Breast epithelium (tissue), 4 donors: ENCODE data around the gene PBX3. TPM values are rescaled to one million over a fixed set of nuclear protein-coding genes. Genes with fewer than 3 reads are reported as not detected.

Experiments
- DNase-seq, 2 donors: peaks; one replicate each; pipeline ENCODE4 v3.0.0-alpha.2; 2019; ENCODE audit warnings: low spot score in 2 of 2
- H3K27ac ChIP-seq, 2 donors: fragments of 200-600 bp; sonication (generic) in 1 of 2; one replicate each; pipeline ENCODE4 v1.5.1; 2016 to 2019; ENCODE audit warnings: mild to moderate bottlenecking in 1 of 2
- H3K27me3 ChIP-seq, 2 donors: fragments of 200-600 bp; sonication (generic) in 1 of 2; one replicate each; pipeline versions ENCODE4 v1.5.1 to v1.6.0; 2017 to 2019; ENCODE audit warnings: control low read depth in 1 of 2, mild to moderate bottlenecking in 1 of 2
- H3K36me3 ChIP-seq: fragments of 200-600 bp; one replicate; pipeline ENCODE4 v1.5.1; 2019
- H3K4me1 ChIP-seq, 2 donors: fragments of 200-600 bp; sonication (generic); one replicate each; pipeline ENCODE4 v1.5.1; 2016 to 2019; ENCODE audit warnings: control low read depth in 1 of 2
- H3K4me3 ChIP-seq, 3 donors: fragments of 200-600 bp; sonication (generic); 1 replicate in 2 of 3; 2 replicates in 1 of 3; pipeline ENCODE4 v1.5.1; 2016 to 2019; ENCODE audit warnings: mild to moderate bottlenecking in 3 of 3, moderate library complexity in 2 of 3
- H3K9me3 ChIP-seq, 2 donors: fragments of 200-600 bp; sonication (generic) in 1 of 2; one replicate each; pipeline ENCODE4 v1.5.1; 2016 to 2019; ENCODE audit warnings: control low read depth in 1 of 2
- POLR2A ChIP-seq: fragments of 450-650 bp; IDR thresholded peaks from one replicate; pipeline ENCODE4 v1.6.1; 2016; ENCODE audit warnings: antibody characterized with exemption, mild to moderate bottlenecking, moderate library complexity
- POLR2AphosphoS5 ChIP-seq, 3 donors: sonication (generic); formaldehyde crosslinking; IDR thresholded peaks; one replicate each; pipeline ENCODE4 v1.6.1; 2017; ENCODE audit warnings: antibody characterized with exemption in 3 of 3
- intact Hi-C: fragments of 100-400 bp; cut with DNase I; formaldehyde crosslinking; loops from one replicate; pipeline ENCODE4 v1.15.1; 2023; ENCODE audit warnings: low total_unique reads
- total RNA-seq, 3 donors: library from RNA; depleted of rRNA; stranded (reverse); fragments of >200 nt; gene quantifications; one replicate each; pipeline ENCODE4 v1.1.0, GENCODE V29; 2016
- TF ChIP-seq, protein P1 (sequence below), 3 donors: fragments of 450-650 bp; IDR thresholded peaks; one replicate each; pipeline ENCODE4 v1.5.1; 2016 to 2017; ENCODE audit warnings: antibody characterized with exemption in 3 of 3, mild to moderate bottlenecking in 3 of 3, moderate library complexity in 3 of 3

The PBX3 gene
- total RNA-seq, 3 donors from 2014 or later = 29.5 to 31.2 (median 29.8) TPM

DNA sequence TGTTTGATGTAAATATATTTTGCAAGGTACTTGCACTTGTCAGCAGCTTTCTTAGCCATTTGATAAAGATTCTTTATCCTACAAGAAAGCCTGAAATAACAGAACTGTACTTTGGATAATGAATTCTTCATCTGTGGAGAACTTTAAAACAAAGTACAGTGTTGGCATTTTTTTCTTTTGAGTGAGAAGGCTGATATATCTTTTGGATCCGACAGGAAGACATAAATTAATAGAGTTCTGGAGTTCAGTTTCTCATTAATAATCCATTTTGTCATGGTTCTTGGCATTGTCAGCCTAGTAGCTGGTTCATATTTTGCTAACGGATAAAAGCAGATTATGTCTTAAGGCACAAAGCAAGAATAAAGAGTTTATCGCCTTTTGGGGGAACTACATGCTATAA is 17.0 kb downstream of the PBX3 start:
- DNase-seq = no peak
- H3K36me3 ChIP-seq = no peaks in the 10 kb centered on the region
- no peaks in the 10 kb centered on the region for H3K9me3 ChIP-seq
- intact Hi-C loops = no loop called here
- no peak overlapping the region for H3K4me3 ChIP-seq
- no peaks in the 10 kb centered on the region for H3K27me3 ChIP-seq
- no peaks in the 10 kb centered on the region for H3K4me1 ChIP-seq
- H3K27ac ChIP-seq = no peak overlapping the region
- TF ChIP-seq, protein P1, sequence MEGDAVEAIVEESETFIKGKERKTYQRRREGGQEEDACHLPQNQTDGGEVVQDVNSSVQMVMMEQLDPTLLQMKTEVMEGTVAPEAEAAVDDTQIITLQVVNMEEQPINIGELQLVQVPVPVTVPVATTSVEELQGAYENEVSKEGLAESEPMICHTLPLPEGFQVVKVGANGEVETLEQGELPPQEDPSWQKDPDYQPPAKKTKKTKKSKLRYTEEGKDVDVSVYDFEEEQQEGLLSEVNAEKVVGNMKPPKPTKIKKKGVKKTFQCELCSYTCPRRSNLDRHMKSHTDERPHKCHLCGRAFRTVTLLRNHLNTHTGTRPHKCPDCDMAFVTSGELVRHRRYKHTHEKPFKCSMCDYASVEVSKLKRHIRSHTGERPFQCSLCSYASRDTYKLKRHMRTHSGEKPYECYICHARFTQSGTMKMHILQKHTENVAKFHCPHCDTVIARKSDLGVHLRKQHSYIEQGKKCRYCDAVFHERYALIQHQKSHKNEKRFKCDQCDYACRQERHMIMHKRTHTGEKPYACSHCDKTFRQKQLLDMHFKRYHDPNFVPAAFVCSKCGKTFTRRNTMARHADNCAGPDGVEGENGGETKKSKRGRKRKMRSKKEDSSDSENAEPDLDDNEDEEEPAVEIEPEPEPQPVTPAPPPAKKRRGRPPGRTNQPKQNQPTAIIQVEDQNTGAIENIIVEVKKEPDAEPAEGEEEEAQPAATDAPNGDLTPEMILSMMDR (IDR thresholded peaks at IDR 0.05) = no peak

DNA sequence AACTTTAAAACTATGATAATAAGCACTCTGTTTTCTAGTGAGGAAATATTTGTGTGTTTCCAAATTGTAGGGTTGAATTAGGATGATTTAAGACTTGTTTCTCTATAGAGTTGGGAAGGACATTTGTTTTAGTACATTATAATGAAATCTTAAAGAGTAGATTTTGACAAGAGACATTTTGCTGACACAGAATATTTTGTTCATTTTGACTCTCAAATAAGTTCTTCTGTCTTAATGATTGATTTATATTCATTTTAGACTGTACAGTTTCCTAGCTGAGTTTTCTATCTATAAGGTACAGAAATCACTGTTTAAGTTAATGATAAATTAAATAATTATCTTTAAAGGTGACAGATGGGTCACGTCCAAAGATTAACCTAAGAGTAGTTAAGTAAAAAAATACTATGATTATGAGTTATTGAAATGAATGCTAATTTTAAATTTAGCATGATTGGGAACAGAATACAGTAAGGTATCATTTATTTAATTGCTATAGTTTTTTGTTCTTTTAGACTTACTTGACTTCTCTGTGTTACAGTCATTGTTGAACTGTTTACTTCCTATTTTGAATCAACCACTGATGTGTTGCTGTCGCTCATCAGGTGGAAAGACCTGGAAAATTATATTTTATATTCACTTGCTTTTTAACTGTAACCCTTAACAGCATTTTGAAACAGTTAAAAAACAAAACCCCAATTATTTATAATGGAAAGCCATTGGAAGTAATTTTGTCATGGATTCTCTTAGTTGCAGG is 19.5 kb downstream of the PBX3 start:
- DNase-seq = no peak
- H3K27ac ChIP-seq = no peak overlapping the region
- intact Hi-C loops = no loop called here
- TF ChIP-seq, protein P1 (IDR thresholded peaks at IDR 0.05) = no peak
- TF ChIP-seq POLR2AphosphoS5 (IDR thresholded peaks at IDR 0.05) (no peak), POLR2A (no peak)
- H3K4me3 ChIP-seq = no peak overlapping the region
- no peaks in the 10 kb centered on the region for H3K36me3 ChIP-seq
- no peaks in the 10 kb centered on the region for H3K9me3 ChIP-seq
- H3K27me3 ChIP-seq = no peaks in the 10 kb centered on the region
- H3K4me1 ChIP-seq = no peaks in the 10 kb centered on the region

DNA sequence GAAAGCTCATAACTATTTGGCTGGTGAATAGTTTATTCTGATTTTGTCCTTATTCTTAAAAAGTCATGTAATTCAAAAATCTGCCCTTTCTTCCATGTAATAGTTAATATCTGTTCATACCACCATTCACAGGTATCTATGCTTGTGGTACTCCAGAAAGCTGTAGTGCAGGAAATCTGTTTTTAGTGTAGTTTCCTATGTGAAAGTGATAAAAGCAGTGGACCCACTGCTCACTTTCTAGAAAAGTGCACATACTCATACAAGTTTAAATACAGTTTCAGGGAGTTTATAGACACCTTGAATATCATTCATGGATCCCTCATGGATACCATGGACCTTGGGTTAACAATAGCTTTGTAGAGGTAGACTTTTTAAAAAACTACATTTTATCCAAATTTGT is 20.2 kb downstream of the PBX3 start:
- no peak for DNase-seq
- intact Hi-C loops = no loop called here
- Histone ChIP-seq H3K27ac (no peak overlapping the region), H3K4me3 (no peak overlapping the region), H3K4me1 (no peaks in the 10 kb centered on the region), H3K27me3 (no peaks in the 10 kb centered on the region), H3K36me3 (no peaks in the 10 kb centered on the region), H3K9me3 (no peaks in the 10 kb centered on the region)
- TF ChIP-seq POLR2AphosphoS5 (IDR thresholded peaks at IDR 0.05) = no peak
- TF ChIP-seq, protein P1 (IDR thresholded peaks at IDR 0.05) = no peak
- no peak for TF ChIP-seq POLR2A

DNA sequence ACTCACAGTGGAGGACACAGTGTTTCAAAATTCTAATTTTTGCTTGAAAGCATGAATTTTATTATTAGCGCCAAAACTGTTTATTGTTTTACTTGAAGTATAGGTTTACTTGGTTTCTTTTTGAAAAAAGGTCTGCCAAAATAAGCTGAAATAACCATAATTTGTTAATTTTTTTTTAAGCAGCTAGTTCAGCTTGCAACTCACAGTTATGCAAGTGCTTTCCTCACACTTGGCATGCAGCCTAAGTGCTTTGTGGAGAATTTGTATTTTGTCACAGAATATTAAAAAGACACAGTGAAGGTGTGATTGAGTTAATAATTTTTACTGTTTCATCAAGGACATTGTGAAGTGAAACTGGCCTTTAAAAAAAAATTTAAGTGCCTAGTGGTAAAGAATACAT is 21.6 kb downstream of the PBX3 start:
- no peak for TF ChIP-seq POLR2AphosphoS5 (IDR thresholded peaks at IDR 0.05)
- TF ChIP-seq POLR2A = no peak
- TF ChIP-seq, protein P1 (IDR thresholded peaks at IDR 0.05) = no peak
- H3K9me3 ChIP-seq = no peaks in the 10 kb centered on the region
- H3K36me3 ChIP-seq = no peaks in the 10 kb centered on the region
- H3K4me1 ChIP-seq = no peaks in the 10 kb centered on the region
- intact Hi-C loops = no loop called here
- no peaks in the 10 kb centered on the region for H3K27me3 ChIP-seq
- H3K27ac ChIP-seq = no peak overlapping the region
- DNase-seq = no peak
- no peak overlapping the region for H3K4me3 ChIP-seq

DNA sequence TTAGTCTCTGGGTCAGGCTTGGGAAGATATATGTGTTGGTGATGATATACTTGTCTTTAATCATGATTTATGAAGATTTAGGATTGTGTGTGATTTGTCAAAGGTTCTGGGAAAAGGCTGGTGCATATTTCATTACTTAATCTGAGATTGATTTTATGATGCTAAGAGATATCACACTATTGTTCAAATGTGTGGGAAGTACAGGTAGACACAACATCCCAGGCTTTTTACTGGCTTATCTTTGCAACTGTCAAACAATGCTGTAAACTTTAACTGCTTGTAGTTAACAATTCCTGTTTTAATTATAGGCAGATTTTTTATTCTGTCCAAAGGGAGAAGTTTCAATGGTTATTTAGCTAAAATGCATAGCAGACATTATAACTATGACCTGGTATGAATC is 23.9 kb downstream of the PBX3 start:
- Histone ChIP-seq H3K9me3 (no peaks in the 10 kb centered on the region), H3K36me3 (no peaks in the 10 kb centered on the region), H3K4me1 (no peaks in the 10 kb centered on the region), H3K27me3 (no peaks in the 10 kb centered on the region), H3K4me3 (no peak overlapping the region), H3K27ac (no peak overlapping the region)
- intact Hi-C loops = no loop called here
- TF ChIP-seq, protein P1 (IDR thresholded peaks at IDR 0.05) = no peak
- DNase-seq = no peak
